K562 (cell line): ENCODE measurements around the gene MDN1. TPM values are rescaled to one million over a fixed set of nuclear protein-coding genes. Genes with fewer than 3 reads are reported as not detected.

Experiments
- BRD9 ChIP-seq: fragments of 450-650 bp; IDR thresholded peaks from 2 replicates; pipeline ENCODE4 v1.6.1; 2018; ENCODE audit warnings: low read depth; ENCODE audit not compliant: partially characterized antibody
- DIDO1 ChIP-seq: fragments of 450-650 bp; IDR thresholded peaks from 2 replicates; pipeline ENCODE4 v1.6.1; 2016; ENCODE audit warnings: low read depth, missing biosample characterization, missing genetic modification characterization
- NKRF ChIP-seq: fragments of 450-650 bp; IDR thresholded peaks from 2 replicates; pipeline ENCODE4 v1.6.1; 2016; ENCODE audit warnings: borderline replicate concordance
- PKNOX1 ChIP-seq: fragments of 450-650 bp; IDR thresholded peaks from 2 replicates; pipeline ENCODE4 v1.6.1; 2016
- POLR2B ChIP-seq: fragments of 450-650 bp; IDR thresholded peaks from 2 replicates; pipeline ENCODE4 v1.6.1; 2018; ENCODE audit warnings: low read depth; ENCODE audit not compliant: partially characterized antibody
- ZFP1 ChIP-seq: fragments of 450-650 bp; formaldehyde crosslinking; IDR thresholded peaks from 2 replicates; pipeline ENCODE4 v1.4.0; 2020; ENCODE audit warnings: mild to moderate bottlenecking, mixed read lengths
- ZNF395 ChIP-seq: fragments of 200-800 bp; sonication (Bioruptor generic); IDR thresholded peaks from 2 replicates; pipeline ENCODE4 v1.6.1; 2017; ENCODE audit warnings: missing genetic modification characterization, missing compliant biosample characterization
- polyA plus RNA-seq, 8 experiments: library from polyadenylated mRNA; depleted of rRNA in 4 of 8; stranded (reverse) in 5 of 8; unstranded in 3 of 8; fragments of >200 nt; fragmentation: Nextera tagmentation in 2 of 8; fragmentation: Illumina TruSeq in 1 of 8; extraction: Ambion mirVana in 2 of 8; extraction: Trizol in 1 of 8; gene quantifications; 2 replicates each; pipeline versions ENCODE4 v1.2.1 to v1.2.3, GENCODE V29; 2011 to 2014; ENCODE audit warnings: inconsistent platforms in 1 of 8, missing spikeins in 1 of 8
- total RNA-seq, 7 experiments: library from RNA; depleted of rRNA in 6 of 7; stranded (reverse); fragments of >200 nt in 6 of 7; fragmentation: Illumina TruSeq in 2 of 7; extraction: Trizol in 2 of 7; gene quantifications; 2 replicates each; pipeline versions ENCODE4 v1.2.1 to v1.2.3, GENCODE V29; 2011 to 2021; ENCODE audit warnings: low replicate concordance in 1 of 7
- TF ChIP-seq, protein P1 (sequence below): fragments of 150-350 bp; IDR thresholded peaks from 2 replicates; pipeline ENCODE4 v1.6.1; 2014; ENCODE audit warnings: low read depth, mild to moderate bottlenecking, low read length, borderline replicate concordance
- TF ChIP-seq, protein P2 (sequence below), 2 experiments: fragments of 450-650 bp in 1 of 2; sonication (generic) in 1 of 2; formaldehyde crosslinking in 1 of 2; IDR thresholded peaks; 2 replicates each; pipeline versions ENCODE4 v1.7.1 to v1.9.0; 2016 to 2022; ENCODE audit warnings: inconsistent platforms in 1 of 2, mild to moderate bottlenecking in 1 of 2, missing genetic modification reagents in 1 of 2

MDN1 gene
- total and polyA plus RNA-seq, 9 of the 15 experiments (the other 6 are each of a cell fraction or from before 2014, with no cell fraction given) = 25.6 to 93.6 (median 43.0) TPM

GRCh38 chr6:89828988-89829471, 9.4 kb upstream of the MDN1 start (continued):
- TF ChIP-seq ZNF395 (CRISPR knock-in tag) (no peak), POLR2B (peak; percentile 11), NKRF (peak; percentile 44; the same call in 1 of the 2 replicates), ZFP1 (CRISPR knock-in tag) (no peak), BRD9 (peak; percentile 23), DIDO1 (tag) (0 out of 2 replicates have a peak, but pooled peaks have one; percentile 29), PKNOX1 (no peak)
- TF ChIP-seq, protein P1, sequence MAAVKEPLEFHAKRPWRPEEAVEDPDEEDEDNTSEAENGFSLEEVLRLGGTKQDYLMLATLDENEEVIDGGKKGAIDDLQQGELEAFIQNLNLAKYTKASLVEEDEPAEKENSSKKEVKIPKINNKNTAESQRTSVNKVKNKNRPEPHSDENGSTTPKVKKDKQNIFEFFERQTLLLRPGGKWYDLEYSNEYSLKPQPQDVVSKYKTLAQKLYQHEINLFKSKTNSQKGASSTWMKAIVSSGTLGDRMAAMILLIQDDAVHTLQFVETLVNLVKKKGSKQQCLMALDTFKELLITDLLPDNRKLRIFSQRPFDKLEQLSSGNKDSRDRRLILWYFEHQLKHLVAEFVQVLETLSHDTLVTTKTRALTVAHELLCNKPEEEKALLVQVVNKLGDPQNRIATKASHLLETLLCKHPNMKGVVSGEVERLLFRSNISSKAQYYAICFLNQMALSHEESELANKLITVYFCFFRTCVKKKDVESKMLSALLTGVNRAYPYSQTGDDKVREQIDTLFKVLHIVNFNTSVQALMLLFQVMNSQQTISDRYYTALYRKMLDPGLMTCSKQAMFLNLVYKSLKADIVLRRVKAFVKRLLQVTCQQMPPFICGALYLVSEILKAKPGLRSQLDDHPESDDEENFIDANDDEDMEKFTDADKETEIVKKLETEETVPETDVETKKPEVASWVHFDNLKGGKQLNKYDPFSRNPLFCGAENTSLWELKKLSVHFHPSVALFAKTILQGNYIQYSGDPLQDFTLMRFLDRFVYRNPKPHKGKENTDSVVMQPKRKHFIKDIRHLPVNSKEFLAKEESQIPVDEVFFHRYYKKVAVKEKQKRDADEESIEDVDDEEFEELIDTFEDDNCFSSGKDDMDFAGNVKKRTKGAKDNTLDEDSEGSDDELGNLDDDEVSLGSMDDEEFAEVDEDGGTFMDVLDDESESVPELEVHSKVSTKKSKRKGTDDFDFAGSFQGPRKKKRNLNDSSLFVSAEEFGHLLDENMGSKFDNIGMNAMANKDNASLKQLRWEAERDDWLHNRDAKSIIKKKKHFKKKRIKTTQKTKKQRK = no peak
- TF ChIP-seq, protein P2, sequence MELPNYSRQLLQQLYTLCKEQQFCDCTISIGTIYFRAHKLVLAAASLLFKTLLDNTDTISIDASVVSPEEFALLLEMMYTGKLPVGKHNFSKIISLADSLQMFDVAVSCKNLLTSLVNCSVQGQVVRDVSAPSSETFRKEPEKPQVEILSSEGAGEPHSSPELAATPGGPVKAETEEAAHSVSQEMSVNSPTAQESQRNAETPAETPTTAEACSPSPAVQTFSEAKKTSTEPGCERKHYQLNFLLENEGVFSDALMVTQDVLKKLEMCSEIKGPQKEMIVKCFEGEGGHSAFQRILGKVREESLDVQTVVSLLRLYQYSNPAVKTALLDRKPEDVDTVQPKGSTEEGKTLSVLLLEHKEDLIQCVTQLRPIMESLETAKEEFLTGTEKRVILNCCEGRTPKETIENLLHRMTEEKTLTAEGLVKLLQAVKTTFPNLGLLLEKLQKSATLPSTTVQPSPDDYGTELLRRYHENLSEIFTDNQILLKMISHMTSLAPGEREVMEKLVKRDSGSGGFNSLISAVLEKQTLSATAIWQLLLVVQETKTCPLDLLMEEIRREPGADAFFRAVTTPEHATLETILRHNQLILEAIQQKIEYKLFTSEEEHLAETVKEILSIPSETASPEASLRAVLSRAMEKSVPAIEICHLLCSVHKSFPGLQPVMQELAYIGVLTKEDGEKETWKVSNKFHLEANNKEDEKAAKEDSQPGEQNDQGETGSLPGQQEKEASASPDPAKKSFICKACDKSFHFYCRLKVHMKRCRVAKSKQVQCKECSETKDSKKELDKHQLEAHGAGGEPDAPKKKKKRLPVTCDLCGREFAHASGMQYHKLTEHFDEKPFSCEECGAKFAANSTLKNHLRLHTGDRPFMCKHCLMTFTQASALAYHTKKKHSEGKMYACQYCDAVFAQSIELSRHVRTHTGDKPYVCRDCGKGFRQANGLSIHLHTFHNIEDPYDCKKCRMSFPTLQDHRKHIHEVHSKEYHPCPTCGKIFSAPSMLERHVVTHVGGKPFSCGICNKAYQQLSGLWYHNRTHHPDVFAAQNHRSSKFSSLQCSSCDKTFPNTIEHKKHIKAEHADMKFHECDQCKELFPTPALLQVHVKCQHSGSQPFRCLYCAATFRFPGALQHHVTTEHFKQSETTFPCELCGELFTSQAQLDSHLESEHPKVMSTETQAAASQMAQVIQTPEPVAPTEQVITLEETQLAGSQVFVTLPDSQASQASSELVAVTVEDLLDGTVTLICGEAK (IDR thresholded peaks at IDR 0.05) = peak; percentile 44; the same call in 1 of the 2 replicates
- TF ChIP-seq, protein P2 (CRISPR knock-in tag; IDR thresholded peaks at IDR 0.05) = no peak
